Right lobe of liver (tissue), 6 donors: ENCODE measurements around the gene RNPC3. TPM values are rescaled to one million over a fixed set of nuclear protein-coding genes. Genes with fewer than 3 reads are reported as not detected.
"Not testable (repeated sequence)": the region's sequence is repeated elsewhere in the genome, so short reads cannot be mapped to it uniquely, and the experiment has no call there.

Experiments
- ATAC-seq, 4 donors: fragments of 200-7000 bp; cut with Tn5 transposase; one replicate each; pipeline ENCODE4 v1.9.1; 2020; ENCODE audit warnings: mild to moderate bottlenecking in 4 of 4, moderate library complexity in 4 of 4
- DNase-seq, 3 donors: peaks; one replicate each; pipeline ENCODE4 v3.0.0-alpha.2; 2020
- H3K27ac ChIP-seq, 3 donors: fragments of 200-600 bp; one replicate each; pipeline ENCODE4 v1.8.0; 2022
- H3K27me3 ChIP-seq, 2 donors: fragments of 200-600 bp; one replicate each; pipeline ENCODE4 v1.8.0; 2022
- H3K36me3 ChIP-seq, 4 donors: fragments of 200-600 bp; sonication (generic) in 1 of 4; one replicate each; pipeline versions ENCODE4 v1.5.1 to v1.8.0; 2017 to 2022; ENCODE audit warnings: control low read depth in 1 of 4
- H3K4me1 ChIP-seq, 4 donors: fragments of 200-600 bp; sonication (generic) in 1 of 4; one replicate each; pipeline versions ENCODE4 v1.5.1 to v1.8.0; 2017 to 2022; ENCODE audit warnings: control low read depth in 1 of 4
- H3K4me3 ChIP-seq, 3 donors: fragments of 200-600 bp; one replicate each; pipeline ENCODE4 v1.8.0; 2022
- H3K9me3 ChIP-seq, 4 donors: fragments of 200-600 bp; sonication (generic) in 1 of 4; one replicate each; pipeline versions ENCODE4 v1.5.1 to v1.8.0; 2017 to 2022; ENCODE audit warnings: control low read depth in 1 of 4
- POLR2A ChIP-seq: fragments of 450-650 bp; IDR thresholded peaks from one replicate; pipeline ENCODE4 v1.6.1; 2017; ENCODE audit warnings: antibody characterized with exemption, mild to moderate bottlenecking
- WGBS: methylation state at CpG from one replicate; pipeline ENCODE4 v1.1.6; 2018; ENCODE audit warnings: low coverage, low lambda C conversion rate; ENCODE audit not compliant: insufficient coverage; ENCODE audit errors: missing lambda C conversion rate; 5-methylcytosine and 5-hydroxymethylcytosine counted together
- intact Hi-C, 2 donors: fragments of 100-400 bp; cut with DNase I; formaldehyde crosslinking; loops; one replicate each; pipeline versions ENCODE4 v1.11.2 to v1.14.1; 2022
- total RNA-seq, 6 experiments: library from RNA; depleted of rRNA in 2 of 6; stranded (reverse); fragments of >200 nt in 2 of 6; fragmentation: NEBNext Ultra II Directional in 3 of 6; extraction: Animal tissue kit (Norgen Biotek cat#: 25700) in 3 of 6; gene quantifications; one replicate each; pipeline versions ENCODE4 v1.1.0 to v1.2.4, GENCODE V29; 2016 to 2023
- TF ChIP-seq, protein P1 (sequence below), 4 donors: fragments of 200-600 bp in 3 of 4; fragments of 450-650 bp in 1 of 4; IDR thresholded peaks; one replicate each; pipeline versions ENCODE4 v1.5.1 to v1.8.0; 2016 to 2022; ENCODE audit warnings: antibody characterized with exemption in 4 of 4, mild to moderate bottlenecking in 2 of 4
- donor health status: DM: no; HTN: yes; CAD: no.
- donor health status: DM: no; HTN: no; CAD: no.
- donor health status: DM: no; HTN: no; CAD: no.
- donor health status: DM: no; HTN: yes; CAD: no.
- donor health status: DM: no; HTN: yes; CAD: no.

RNPC3 gene
- total RNA-seq, 6 experiments from 2014 or later, result 9.1 to 19.3 (median 12.2) TPM

DNA sequence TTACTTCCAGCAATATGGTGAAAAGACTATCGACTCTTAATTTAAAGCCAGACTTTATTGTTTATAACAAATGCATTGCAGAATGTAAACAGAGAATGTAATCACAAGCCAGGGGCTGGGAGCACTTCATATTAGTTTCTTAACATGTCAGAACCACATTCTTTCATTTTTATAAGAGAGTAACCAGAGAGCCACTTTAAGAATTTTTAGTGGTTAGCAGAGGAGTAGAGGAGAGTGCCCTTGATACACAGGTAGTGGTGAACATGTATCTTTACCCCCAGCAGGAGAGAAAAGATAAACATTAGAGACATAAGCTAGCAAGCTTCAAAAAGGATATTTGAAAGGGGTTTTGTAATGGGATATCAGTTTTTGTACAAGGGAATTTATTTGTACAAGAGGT, 57.0 kb downstream of the RNPC3 start:
- DNase-seq, result no peak
- no peak for ATAC-seq
- TF ChIP-seq, protein P1, sequence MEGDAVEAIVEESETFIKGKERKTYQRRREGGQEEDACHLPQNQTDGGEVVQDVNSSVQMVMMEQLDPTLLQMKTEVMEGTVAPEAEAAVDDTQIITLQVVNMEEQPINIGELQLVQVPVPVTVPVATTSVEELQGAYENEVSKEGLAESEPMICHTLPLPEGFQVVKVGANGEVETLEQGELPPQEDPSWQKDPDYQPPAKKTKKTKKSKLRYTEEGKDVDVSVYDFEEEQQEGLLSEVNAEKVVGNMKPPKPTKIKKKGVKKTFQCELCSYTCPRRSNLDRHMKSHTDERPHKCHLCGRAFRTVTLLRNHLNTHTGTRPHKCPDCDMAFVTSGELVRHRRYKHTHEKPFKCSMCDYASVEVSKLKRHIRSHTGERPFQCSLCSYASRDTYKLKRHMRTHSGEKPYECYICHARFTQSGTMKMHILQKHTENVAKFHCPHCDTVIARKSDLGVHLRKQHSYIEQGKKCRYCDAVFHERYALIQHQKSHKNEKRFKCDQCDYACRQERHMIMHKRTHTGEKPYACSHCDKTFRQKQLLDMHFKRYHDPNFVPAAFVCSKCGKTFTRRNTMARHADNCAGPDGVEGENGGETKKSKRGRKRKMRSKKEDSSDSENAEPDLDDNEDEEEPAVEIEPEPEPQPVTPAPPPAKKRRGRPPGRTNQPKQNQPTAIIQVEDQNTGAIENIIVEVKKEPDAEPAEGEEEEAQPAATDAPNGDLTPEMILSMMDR (IDR thresholded peaks at IDR 0.05), result no peak
- no peak for TF ChIP-seq POLR2A
- H3K4me1 ChIP-seq, result no peaks in the 10 kb centered on the region
- H3K27ac ChIP-seq, result no peak overlapping the region
- no peaks in the 10 kb centered on the region for H3K27me3 ChIP-seq
- no peaks in the 10 kb centered on the region for H3K36me3 ChIP-seq
- 93% methylated on average over 1 of the region's 1 CpG for WGBS
- H3K4me3 ChIP-seq, result no peak overlapping the region
- no peaks in the 10 kb centered on the region for H3K9me3 ChIP-seq
- intact Hi-C loops, result no loop called here

DNA sequence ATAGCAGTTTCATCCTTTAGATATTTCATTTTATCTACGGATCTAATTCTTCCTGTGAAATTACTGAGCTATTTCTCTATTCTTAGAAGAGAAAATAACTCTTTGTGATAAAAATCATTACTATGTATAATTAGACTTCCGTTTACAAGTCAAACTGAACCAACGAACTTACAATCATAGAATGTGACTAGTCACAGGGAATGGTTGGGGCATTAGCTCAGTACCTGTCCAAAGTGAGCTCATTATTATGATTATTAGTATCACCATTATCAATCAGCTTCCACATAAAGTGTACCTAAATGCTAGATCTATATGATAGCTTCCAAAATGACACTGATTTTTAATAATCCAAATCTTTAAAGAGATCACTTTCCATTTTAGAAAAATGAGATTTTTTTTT, 58.4 kb downstream of the RNPC3 start:
- H3K9me3 ChIP-seq, result no peaks in the 10 kb centered on the region
- H3K4me1 ChIP-seq, result no peaks in the 10 kb centered on the region
- ATAC-seq, result no peak
- WGBS, result 68% methylated on average over 3 of the region's 3 CpGs
- no peak overlapping the region for H3K27ac ChIP-seq
- H3K36me3 ChIP-seq, result no peaks in the 10 kb centered on the region
- TF ChIP-seq, protein P1 (IDR thresholded peaks at IDR 0.05), result no peak
- TF ChIP-seq POLR2A, result no peak
- DNase-seq, result no peak
- intact Hi-C loops, result no loop called here
- H3K4me3 ChIP-seq, result no peak overlapping the region
- no peaks in the 10 kb centered on the region for H3K27me3 ChIP-seq

DNA sequence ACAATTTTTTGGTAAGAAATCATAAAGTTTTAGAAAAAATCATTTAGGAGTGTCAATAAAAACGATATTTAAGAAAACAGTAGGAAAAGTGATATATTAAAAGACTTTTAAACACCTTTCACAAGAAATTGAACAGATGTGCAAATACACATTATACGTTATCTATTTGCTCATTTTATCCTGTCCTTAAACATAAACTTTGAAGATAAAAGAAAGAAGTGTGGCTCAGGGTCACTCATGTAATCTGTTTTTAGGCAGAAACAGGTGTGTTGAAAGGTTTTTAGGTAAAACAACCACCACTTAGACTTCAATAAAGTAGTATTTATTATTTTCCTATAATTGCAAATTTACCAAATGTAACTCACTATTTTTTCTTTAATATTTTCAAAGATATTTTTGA, 59.0 kb downstream of the RNPC3 start:
- DNase-seq (no peak), ATAC-seq (no peak)
- WGBS, result 65% methylated on average over 2 of the region's 2 CpGs
- H3K27me3 ChIP-seq, result no peaks in the 10 kb centered on the region
- H3K9me3 ChIP-seq, result no peaks in the 10 kb centered on the region
- no peaks in the 10 kb centered on the region for H3K4me1 ChIP-seq
- no peaks in the 10 kb centered on the region for H3K36me3 ChIP-seq
- TF ChIP-seq POLR2A, result no peak
- TF ChIP-seq, protein P1 (IDR thresholded peaks at IDR 0.05), result no peak
- H3K27ac ChIP-seq, result no peak overlapping the region
- H3K4me3 ChIP-seq, result no peak overlapping the region
- intact Hi-C loops, result no loop called here

DNA sequence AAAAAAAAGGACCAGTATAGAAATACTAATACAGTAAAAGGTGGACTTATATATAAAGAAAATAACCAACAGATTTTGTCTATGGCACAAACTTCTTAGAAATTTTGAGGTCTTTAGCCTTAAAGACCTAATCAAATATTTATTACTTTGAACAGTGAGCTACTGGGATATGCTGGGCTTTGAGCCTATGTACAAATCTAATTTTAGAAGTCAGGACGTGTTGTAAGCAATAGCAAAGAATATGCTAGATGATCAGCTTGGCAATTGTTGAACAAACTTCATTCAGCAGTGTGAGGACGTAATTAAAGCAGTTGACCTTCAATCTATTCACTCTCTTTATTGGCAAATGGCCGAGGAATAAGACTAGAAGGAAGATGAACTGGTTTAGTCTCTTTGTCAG, 77.2 kb downstream of the RNPC3 start:
- DNase-seq, ATAC-seq, H3K27me3 ChIP-seq, H3K4me3 ChIP-seq, H3K9me3 ChIP-seq, H3K36me3 ChIP-seq, H3K27ac ChIP-seq, H3K4me1 ChIP-seq, intact Hi-C loops: not testable (repeated sequence)
- no CpG with 5 or more reads among the region's 3 CpGs for WGBS

Other genes with a start within 250 kb of the RNPC3 start
- 10 to 100 TPM in 3 of 6 experiments, 1 to 10 TPM in 3; 4.3 to 21.2 (median 9.2) TPM for gene AMY2B, start 45.9 kb downstream of the RNPC3 start, total RNA-seq
- gene AMY2A, start 91.7 kb downstream of the RNPC3 start, total RNA-seq, result not detected
- gene AMY1A, start 130.1 kb downstream of the RNPC3 start, total RNA-seq, result not detected
- not detected for gene AMY1B, start 170.5 kb downstream of the RNPC3 start, total RNA-seq
- not detected for gene AMY1C, start 224.2 kb downstream of the RNPC3 start, total RNA-seq